RKO (cell line): ENCODE data around the gene RPS25.
"Not testable (repeated sequence)": the region's sequence is repeated elsewhere in the genome, so short reads cannot be mapped to it uniquely, and the experiment has no call there.

Source experiments
- DNase-seq: peaks from one replicate; pipeline ENCODE4 v3.0.0-alpha.2; 2016; ENCODE audit warnings: low spot score

Gene RPS25

DNA sequence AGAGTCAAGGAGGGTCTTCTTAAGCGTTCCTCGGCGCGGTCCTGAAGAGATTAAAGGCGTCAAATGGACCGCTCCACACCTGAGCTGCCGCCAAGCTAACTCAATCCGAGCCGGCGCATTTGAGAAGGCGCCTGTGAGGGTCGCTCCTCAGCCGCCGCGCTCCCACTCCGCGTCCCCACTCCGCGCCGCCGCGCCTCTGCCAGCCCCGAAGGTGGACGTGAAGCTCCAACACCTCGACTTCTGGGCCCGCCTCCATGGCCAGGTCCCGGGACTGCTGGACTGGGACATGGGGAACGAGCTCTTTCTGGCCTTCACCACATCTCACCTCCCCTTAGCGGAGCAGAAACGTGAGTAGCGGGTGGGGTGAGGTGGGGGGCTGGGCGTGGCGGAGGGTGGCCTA is 46.5 kb downstream of the RPS25 start, which contains the start of gene FOXR1:
TSS of gene FOXR1 (plus strand) at position 116 of the 400 bp plus-strand sequence. CDS start at position 287, 171 bp downstream.
- DNase-seq = no peak

DNA sequence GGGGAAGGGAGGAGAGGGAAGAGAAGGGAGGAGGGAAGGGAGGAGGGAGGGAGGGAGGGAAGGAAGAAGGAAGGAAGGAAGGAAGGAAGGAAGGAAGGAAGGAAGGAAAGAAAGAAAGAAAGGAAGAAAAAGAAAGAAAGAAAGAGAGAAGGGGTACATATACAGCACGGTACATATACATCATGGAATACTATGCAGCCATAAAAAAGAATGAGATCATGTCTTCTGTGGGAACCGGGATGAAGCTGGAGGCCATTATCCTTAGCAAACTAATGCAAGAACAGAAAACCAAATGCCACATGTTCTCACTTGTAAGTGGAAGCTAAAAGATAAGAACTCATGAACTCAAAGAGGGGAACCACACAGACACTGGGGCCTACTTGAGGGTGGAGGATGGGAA is 48.6 kb downstream of the RPS25 start:
- DNase-seq = not testable (repeated sequence)
